K562 (cell line): ENCODE data around the gene VAMP4. TPM values are rescaled to one million over a fixed set of nuclear protein-coding genes. Genes with fewer than 3 reads are reported as not detected.

ENCODE experiments used
- AFF1 ChIP-seq, 2 experiments: fragments of 450-650 bp; IDR thresholded peaks; 2 replicates each; pipeline ENCODE4 v1.6.1; 2018; ENCODE audit warnings: mild to moderate bottlenecking in 2 of 2, low read depth in 1 of 2; ENCODE audit not compliant: partially characterized antibody in 2 of 2
- ARID2 ChIP-seq: fragments of 450-650 bp; IDR thresholded peaks from 2 replicates; pipeline ENCODE4 v1.6.1; 2017; ENCODE audit warnings: antibody characterized with exemption, mild to moderate bottlenecking
- ARID3B ChIP-seq: fragments of 250-450 bp; sonication (Bioruptor Pico); IDR thresholded peaks from 2 replicates; pipeline ENCODE4 v1.4.0; 2020; ENCODE audit warnings: borderline replicate concordance
- ARNT ChIP-seq, 2 experiments: fragments of 450-650 bp; IDR thresholded peaks; 2 replicates each; pipeline ENCODE4 v1.6.1; 2016; ENCODE audit warnings: mild to moderate bottlenecking in 1 of 2
- CHD1 ChIP-seq: fragments of 200-600 bp; sonication (generic); IDR thresholded peaks from one replicate; pipeline ENCODE4 v1.6.1; 2012; ENCODE audit warnings: mild to moderate bottlenecking, moderate library complexity, low read length, inconsistent platforms
- CHD2 ChIP-seq: IDR thresholded peaks from 2 replicates; pipeline ENCODE4 v1.6.1; 2011; ENCODE audit warnings: low read depth, low read length
- DNMT1 ChIP-seq: fragments of 450-650 bp; IDR thresholded peaks from 2 replicates; pipeline ENCODE4 v1.6.1; 2016; ENCODE audit warnings: antibody characterized with exemption, mild to moderate bottlenecking
- GABPA ChIP-seq: fragments of 200-800 bp; sonication (Bioruptor generic); conservative IDR thresholded peaks from 2 replicates; pipeline ENCODE4 v1.6.1; 2016; ENCODE audit warnings: low read depth, missing genetic modification characterization, missing compliant biosample characterization
- GATA2 ChIP-seq: sonication (generic); formaldehyde crosslinking; IDR thresholded peaks from 2 replicates; pipeline ENCODE4 v1.4.0; 2020; ENCODE audit warnings: mild to moderate bottlenecking, missing genetic modification reagents
- MCM2 ChIP-seq: fragments of 450-650 bp; IDR thresholded peaks from 2 replicates; pipeline ENCODE4 v1.6.1; 2017; ENCODE audit warnings: low read depth, mild to moderate bottlenecking
- MEIS2 ChIP-seq: fragments of 450-650 bp; IDR thresholded peaks from 2 replicates; pipeline ENCODE4 v1.6.1; 2014; ENCODE audit warnings: mild to moderate bottlenecking; ENCODE audit not compliant: partially characterized antibody
- PHTF2 ChIP-seq: fragments of 250-450 bp; sonication (Bioruptor Pico); IDR thresholded peaks from 2 replicates; pipeline ENCODE4 v1.5.0; 2021; ENCODE audit warnings: mild to moderate bottlenecking
- POLR2AphosphoS5 ChIP-seq: IDR thresholded peaks from 2 replicates; pipeline ENCODE4 v1.6.1; 2011; ENCODE audit warnings: mild to moderate bottlenecking, low read depth, low read length, moderate library complexity; ENCODE audit not compliant: control insufficient read depth, insufficient read depth
- SMARCA4 ChIP-seq: fragments of 450-650 bp; IDR thresholded peaks from 2 replicates; pipeline ENCODE4 v1.6.1; 2016
- SNRNP70 ChIP-seq: fragments of 200-400 bp; formaldehyde crosslinking; optimal IDR thresholded peaks from 2 replicates; pipeline ENCODE3; 2017; ENCODE audit warnings: low read depth, low read length
- SOX6 ChIP-seq: fragments of 450-650 bp; IDR thresholded peaks from 2 replicates; pipeline ENCODE4 v1.6.1; 2014; ENCODE audit warnings: mild to moderate bottlenecking
- TARDBP ChIP-seq: fragments of 450-650 bp; IDR thresholded peaks from 2 replicates; pipeline ENCODE4 v1.6.1; 2016
- TBL1XR1 ChIP-seq, 2 experiments: IDR thresholded peaks; 2 replicates each; pipeline ENCODE4 v1.6.1; 2012; ENCODE audit warnings: improper control_type of control experiment in 2 of 2, low read length in 2 of 2, mild to moderate bottlenecking in 1 of 2
- U2AF2 ChIP-seq: fragments of 200-400 bp; formaldehyde crosslinking; optimal IDR thresholded peaks from 2 replicates; pipeline ENCODE3; 2017; ENCODE audit warnings: low read depth, mild to moderate bottlenecking, low read length
- YY1 ChIP-seq, 3 experiments: IDR thresholded peaks; 2 replicates each; pipeline ENCODE4 v1.6.1; 2011; ENCODE audit warnings: low read length in 2 of 3, mild to moderate bottlenecking in 2 of 3, moderate library complexity in 2 of 3, borderline replicate concordance in 1 of 3, control low read depth in 1 of 3, low read depth in 1 of 3; ENCODE audit not compliant: insufficient read depth in 3 of 3, insufficient replicate concordance in 2 of 3, control insufficient read depth in 1 of 3, insufficient read length in 1 of 3; ENCODE audit errors: extremely low read depth in 1 of 3
- ZFX ChIP-seq: sonication (generic); formaldehyde crosslinking; IDR thresholded peaks from 2 replicates; pipeline ENCODE4 v1.8.0; 2022; ENCODE audit warnings: mild to moderate bottlenecking, missing genetic modification reagents, moderate library complexity
- polyA plus RNA-seq, 8 experiments: library from polyadenylated mRNA; depleted of rRNA in 4 of 8; stranded (reverse) in 5 of 8; unstranded in 3 of 8; fragments of >200 nt; fragmentation: Nextera tagmentation in 2 of 8; fragmentation: Illumina TruSeq in 1 of 8; extraction: Ambion mirVana in 2 of 8; extraction: Trizol in 1 of 8; gene quantifications; 2 replicates each; pipeline versions ENCODE4 v1.2.1 to v1.2.3, GENCODE V29; 2011 to 2014; ENCODE audit warnings: inconsistent platforms in 1 of 8, missing spikeins in 1 of 8
- total RNA-seq, 7 experiments: library from RNA; depleted of rRNA in 6 of 7; stranded (reverse); fragments of >200 nt in 6 of 7; fragmentation: Illumina TruSeq in 2 of 7; extraction: Trizol in 2 of 7; gene quantifications; 2 replicates each; pipeline versions ENCODE4 v1.2.1 to v1.2.3, GENCODE V29; 2011 to 2021; ENCODE audit warnings: low replicate concordance in 1 of 7
- TF ChIP-seq, protein P1 (sequence below): fragments of 200-800 bp; sonication (Bioruptor generic); IDR thresholded peaks from 2 replicates; pipeline ENCODE4 v1.6.1; 2017; ENCODE audit warnings: missing genetic modification characterization, missing compliant biosample characterization

The VAMP4 gene
- total and polyA plus RNA-seq, 9 of the 15 experiments (the other 6 are each of a cell fraction or from before 2014, with no cell fraction given) = 3.3 to 21.4 (median 11.9) TPM

DNA sequence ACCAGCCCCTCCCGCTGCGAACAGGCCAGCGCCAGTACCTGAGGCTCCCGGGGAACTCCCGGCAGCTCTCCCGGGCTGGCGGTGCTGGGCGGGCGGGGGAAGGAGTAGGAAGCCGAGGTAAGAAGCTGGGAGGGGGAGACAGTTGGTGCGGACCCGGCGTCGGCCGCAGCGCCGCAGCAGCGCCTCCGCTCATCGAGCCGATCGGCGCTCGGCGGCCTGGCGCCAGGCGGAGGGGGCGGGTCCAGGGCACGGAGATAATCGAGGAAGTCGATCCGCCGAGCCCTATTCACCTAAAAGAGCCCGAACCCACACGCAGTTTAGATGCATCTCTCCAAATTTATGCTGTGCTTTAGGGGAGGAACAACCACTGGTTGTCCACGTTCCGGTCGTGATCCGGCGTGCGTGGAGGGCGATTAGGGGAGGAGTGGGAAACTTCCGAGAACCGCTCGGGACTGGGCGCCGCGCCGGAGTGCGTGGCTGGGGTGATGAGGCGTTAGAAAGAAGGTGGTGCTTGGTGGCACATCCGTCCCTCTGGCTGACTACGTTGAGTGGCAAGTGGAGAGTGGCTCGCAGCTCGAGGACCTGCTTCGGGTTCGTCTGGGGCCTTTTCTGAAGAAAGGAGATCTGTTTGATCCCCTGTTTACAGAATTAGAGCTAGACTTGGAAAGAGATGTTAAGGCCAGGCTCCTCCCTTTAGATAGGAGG is at the start of gene VAMP4 (continued):
- TF ChIP-seq DNMT1 = 0 out of 2 replicates have a peak, but pooled peaks have one; percentile 1
- peak in 2 of 3 experiments; percentile 80 to 85 for TF ChIP-seq YY1 (IDR thresholded peaks at IDR 0.05; ENCODE audit: borderline replicate concordance in 1 of 3, control insufficient read depth in 1 of 3, extremely low read depth in 1 of 3, insufficient read depth in 3 of 3, insufficient read length in 1 of 3, insufficient replicate concordance in 2 of 3, low read depth in 1 of 3, low read length in 2 of 3)
- no peak for TF ChIP-seq SNRNP70
- TF ChIP-seq ARID3B (CRISPR knock-in tag) = no peak
- peak; percentile 39; the same call in 1 of the 2 replicates for TF ChIP-seq SMARCA4
- TF ChIP-seq, protein P1, sequence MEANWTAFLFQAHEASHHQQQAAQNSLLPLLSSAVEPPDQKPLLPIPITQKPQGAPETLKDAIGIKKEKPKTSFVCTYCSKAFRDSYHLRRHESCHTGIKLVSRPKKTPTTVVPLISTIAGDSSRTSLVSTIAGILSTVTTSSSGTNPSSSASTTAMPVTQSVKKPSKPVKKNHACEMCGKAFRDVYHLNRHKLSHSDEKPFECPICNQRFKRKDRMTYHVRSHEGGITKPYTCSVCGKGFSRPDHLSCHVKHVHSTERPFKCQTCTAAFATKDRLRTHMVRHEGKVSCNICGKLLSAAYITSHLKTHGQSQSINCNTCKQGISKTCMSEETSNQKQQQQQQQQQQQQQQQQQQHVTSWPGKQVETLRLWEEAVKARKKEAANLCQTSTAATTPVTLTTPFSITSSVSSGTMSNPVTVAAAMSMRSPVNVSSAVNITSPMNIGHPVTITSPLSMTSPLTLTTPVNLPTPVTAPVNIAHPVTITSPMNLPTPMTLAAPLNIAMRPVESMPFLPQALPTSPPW (CRISPR knock-in tag) = peak; percentile 74
- no peak for TF ChIP-seq GATA2
- TF ChIP-seq SOX6 = peak; percentile 47
- 0 out of 4 replicates have a peak, but pooled peaks of 1 of the 2 experiments have one; percentile 13 for TF ChIP-seq ARNT (IDR thresholded peaks at IDR 0.05)
- TF ChIP-seq TARDBP = peak; percentile 71
- TF ChIP-seq ZFX (CRISPR knock-in tag) = peak; percentile 84
- TF ChIP-seq AFF1 (IDR thresholded peaks at IDR 0.05; ENCODE audit: low read depth in 1 of 2, partially characterized antibody in 2 of 2) = peak in 1 of 2 experiments; percentile 65
- 0 out of 2 replicates have a peak, but pooled peaks have one; percentile 24 for TF ChIP-seq CHD2
- TF ChIP-seq POLR2AphosphoS5 = peak; percentile 89
- TF ChIP-seq U2AF2 = no peak
- peak; percentile 21 to 72; a peak in 1 of 4 replicates for TF ChIP-seq TBL1XR1 (IDR thresholded peaks at IDR 0.05; ENCODE audit: low read length in 2 of 2)
- no peak for TF ChIP-seq MCM2
- TF ChIP-seq ARID2 = no peak; the same call in 1 of the 2 replicates
- peak; percentile 62 for TF ChIP-seq GABPA
- peak; percentile 65 for TF ChIP-seq CHD1
- peak; percentile 18 for TF ChIP-seq MEIS2
- TF ChIP-seq PHTF2 (CRISPR knock-in tag) = no peak
